ENCODE data around the gene SLC30A2.
"Not testable (repeated sequence)": the region's sequence is repeated elsewhere in the genome, so short reads cannot be mapped to it uniquely, and the experiment has no call there.

The SLC30A2 gene, protein sequence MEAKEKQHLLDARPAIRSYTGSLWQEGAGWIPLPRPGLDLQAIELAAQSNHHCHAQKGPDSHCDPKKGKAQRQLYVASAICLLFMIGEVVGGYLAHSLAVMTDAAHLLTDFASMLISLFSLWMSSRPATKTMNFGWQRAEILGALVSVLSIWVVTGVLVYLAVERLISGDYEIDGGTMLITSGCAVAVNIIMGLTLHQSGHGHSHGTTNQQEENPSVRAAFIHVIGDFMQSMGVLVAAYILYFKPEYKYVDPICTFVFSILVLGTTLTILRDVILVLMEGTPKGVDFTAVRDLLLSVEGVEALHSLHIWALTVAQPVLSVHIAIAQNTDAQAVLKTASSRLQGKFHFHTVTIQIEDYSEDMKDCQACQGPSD

DNA sequence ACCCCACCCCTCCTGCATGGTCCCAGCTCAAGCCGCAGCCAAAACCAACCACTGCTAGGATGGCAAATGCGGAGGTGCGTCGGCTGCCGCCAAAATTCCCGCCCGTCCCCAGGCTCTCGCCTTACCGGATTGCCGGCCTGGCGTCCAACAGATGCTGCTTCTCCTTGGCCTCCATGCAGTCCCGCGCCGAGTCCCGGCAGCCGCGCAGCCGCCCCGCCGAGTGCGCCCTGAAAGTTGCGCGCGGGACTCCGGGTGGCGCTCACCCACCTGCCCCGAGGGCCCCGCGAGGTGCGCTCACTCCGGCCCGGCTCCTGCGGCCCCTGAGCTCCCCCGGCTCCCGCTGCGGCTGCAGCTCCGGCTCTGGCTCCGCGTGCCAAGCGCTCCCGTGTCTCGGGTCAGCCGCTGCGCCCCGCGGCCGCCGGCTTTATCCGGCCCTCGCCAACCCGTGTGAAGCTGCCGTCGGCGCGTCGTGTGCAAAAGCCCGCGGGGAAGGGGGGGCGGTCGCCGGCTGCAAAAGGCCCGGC lies at the start of gene SLC30A2:
SLC30A2 (minus strand) TSS at position 397 of the 524 bp plus-strand sequence; CDS start at position 175, 222 bp downstream.
- no peak for DNase-seq

DNA sequence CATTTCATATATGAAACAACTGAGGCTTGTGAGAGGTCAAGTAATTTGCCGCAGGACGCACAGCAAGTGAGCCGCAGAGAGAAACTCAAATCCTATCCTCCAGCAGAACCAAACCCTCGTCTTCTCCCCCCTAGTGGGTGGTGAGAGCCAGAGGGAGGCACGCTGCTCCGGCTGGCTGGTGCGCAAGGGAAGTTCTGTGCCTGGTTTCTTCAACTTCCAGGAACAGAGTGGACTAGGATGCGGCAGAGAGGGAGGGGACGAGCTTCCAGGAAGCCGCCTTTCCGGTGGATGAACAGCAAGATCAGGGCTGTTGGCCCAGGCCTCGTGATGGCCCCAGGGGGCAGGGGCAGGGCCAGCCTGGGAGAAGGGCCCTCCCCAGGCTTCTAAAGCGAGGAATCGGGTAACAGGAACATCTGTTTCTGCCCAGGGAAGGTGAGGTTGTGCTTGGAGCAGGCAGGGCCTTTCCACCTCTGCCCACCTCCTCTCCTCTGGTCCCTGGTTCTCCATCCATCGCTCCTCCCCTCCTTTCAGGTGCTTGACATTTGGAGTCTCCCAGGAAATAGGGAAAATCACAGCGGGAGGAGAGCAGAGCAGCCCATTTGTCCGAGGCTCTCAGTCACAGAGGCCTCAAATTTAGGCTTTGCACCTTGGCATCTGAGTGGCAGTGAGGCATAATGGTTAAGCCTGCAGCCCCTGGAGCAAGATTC lies 48.9 kb upstream of the SLC30A2 start:
- no peak for DNase-seq

DNA sequence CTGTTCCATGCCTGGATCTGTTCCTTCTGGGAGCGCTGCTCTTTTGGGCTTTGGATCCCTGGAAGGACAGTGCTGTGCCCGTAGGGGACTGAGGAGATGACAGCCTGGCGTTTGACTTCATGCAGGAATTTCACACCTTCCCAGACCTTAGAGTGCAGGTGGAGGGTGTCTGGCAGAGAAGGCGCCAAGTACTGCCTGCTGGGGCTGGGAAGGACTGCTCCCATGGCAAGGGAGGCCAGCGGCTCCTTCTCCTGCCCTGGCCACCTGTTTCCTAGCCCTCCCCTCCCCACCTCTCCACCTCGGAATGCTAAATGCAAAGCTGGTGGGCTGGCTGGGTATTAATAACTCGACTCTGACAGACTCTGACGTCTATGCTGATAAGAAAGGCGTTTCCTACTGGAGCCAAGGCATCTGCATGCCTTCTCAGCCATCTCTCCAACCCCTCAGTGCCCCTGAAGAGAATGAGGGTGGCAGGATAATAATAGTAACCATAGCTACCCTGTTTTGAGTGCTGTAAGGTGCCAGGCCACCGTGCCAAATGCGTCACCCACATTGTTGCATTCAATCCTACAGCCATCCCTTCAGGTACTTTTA lies 48.3 kb upstream of the SLC30A2 start:
- DNase-seq: no peak

DNA sequence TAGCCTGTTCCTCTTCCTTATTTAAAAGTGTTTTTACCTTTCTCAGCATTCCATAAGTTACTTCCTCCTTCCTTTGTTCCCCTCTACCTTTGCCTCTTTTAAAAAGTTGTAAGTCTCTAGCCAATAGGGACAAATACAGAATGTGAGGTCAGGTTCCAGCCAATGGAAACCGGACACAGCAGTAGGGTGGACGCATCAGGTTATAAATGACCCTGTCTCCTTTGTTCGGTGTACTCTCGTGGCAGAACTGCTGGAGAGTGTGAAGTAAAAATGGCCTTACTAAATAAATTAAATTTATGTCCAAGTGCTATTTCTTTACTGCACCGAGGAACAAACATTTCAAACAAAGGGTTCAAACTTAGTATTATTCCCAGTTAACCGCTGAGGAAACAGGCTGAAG lies 47.7 kb upstream of the SLC30A2 start:
- not testable (repeated sequence) for DNase-seq

DNA sequence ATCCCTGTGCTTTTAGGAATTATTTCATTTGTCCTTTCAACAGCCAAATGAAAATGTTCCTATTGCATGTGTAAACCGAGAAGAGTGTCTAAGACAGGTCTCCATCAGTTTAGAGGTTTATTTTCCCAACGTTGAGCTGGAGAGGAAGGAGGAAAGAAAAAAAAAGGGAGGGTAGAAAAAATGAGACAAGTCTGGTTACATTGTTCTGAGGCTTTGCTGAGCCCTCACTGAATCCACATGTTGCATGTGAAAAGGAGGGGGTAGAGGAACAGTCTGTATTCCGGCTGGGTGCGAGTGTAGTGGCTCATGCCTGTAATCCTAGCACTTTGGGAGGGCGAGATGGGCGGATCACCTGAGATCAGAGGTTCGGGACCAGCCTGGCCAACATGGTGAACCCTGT lies 46.5 kb upstream of the SLC30A2 start:
- no peak for DNase-seq

DNA sequence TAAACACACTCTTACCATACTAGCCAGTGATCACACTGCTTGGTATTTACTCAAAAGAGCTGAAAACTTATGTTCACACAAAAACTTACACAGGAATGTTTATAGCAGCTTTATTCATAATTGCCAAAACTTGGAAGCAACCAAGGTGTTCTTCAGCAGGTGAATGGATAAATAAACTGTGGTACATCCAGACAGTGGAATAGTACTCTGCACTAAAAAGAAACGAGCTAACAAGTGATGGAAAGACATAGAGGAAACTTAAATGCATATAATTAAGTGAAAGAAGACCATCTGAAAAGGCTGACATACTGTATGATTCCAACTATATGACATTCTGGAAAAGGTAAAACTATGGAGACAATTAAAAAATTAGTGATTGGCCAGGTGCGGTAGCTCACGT lies 45.0 kb upstream of the SLC30A2 start:
- DNase-seq: no peak

DNA sequence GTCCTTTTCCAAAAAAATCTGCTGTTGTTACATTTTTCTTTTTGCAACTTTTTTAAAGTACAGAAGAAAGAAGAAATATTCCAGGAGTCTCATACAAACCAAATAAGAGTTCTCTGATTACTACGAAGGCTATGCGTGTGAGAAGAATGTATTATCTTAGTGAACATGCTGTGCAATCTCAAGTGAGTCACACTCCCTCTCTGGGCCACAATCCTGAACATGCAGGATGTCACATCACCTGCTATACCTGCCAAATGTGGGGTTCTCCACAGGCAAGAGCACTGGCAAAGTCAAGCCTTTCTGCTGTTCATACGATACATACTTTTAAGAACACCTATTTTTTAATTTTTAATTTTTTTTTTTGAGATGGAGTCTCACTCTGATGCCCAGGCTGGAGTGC lies 43.2 kb upstream of the SLC30A2 start:
- DNase-seq: no peak

DNA sequence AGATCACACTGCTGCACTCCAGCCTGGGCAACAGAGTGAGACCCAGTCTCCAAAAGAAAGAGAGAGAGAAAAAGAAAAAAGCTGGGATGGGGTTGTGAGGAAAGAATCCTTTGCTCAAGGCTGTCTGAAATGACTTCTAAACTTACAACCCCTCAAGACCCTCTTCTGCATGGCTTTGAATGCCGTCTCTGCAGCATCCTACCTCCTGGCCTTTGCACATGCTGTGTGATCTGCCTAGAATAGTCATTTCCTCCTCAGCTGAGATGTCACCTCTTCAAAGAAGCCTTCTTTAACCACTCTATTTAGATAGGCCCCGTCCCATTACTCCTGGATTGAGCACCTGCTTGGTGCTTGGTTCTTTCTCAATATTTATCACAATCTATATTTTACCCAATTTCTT lies 38.9 kb upstream of the SLC30A2 start:
- DNase-seq: no peak

DNA sequence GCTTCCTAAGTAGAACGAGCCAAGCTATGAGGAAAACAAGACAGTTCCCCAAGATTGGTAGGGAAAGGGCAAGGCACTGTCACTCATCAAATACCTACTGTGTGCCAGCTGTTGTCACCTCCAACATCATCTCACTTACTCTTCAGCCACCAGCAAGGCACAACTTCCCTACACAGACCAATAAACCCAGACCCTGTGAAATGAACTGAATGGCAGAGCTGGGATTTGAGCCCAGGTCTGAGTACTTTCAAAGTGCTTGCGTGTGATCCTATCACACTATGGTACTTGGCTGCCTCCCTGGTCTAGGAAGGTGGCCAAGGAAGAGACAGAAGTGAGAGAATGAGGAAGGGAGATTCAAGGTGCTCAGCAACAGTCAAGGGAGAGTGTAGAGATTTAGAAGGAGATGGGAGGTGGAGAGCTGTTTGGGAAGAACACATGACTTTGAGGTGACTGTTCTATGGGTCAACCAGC lies 38.2 kb upstream of the SLC30A2 start:
- DNase-seq: no peak

DNA sequence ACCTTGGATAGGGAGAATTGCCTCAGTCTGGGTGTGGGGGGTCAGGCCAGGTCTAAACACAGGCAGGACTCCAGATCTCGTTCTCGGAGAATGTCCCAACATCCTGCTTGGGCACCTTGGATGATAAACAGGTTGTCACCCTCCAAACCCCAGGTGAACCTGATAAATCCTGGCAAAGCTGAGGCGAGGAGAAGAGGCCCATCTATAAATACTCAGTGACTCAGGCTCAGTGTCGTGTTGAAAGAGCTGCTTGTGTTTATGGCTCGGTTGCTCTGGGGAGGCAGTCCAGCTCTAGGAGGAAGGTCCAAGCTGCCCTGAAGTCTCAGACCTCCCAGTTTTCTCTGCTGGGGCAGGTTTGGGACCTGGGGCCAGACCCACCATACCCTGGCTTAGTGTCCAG lies 37.3 kb upstream of the SLC30A2 start:
- no peak for DNase-seq

DNA sequence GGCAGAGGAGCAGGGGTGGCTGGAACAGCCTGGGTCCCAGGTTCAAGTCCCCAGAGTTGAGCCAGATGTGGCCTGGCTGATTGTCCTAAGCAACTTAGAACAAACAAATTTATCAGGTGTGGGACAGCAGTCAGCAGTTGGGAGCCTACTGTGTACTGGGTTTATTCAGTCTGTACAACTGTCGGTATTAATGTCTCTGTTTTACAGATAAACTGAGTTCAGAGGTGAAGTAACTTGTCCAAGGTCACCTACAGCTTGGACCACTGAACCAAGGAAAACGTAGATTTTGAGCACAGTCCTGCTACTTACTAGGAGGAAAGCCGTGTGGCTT lies 36.1 kb upstream of the SLC30A2 start:
- DNase-seq: no peak

DNA sequence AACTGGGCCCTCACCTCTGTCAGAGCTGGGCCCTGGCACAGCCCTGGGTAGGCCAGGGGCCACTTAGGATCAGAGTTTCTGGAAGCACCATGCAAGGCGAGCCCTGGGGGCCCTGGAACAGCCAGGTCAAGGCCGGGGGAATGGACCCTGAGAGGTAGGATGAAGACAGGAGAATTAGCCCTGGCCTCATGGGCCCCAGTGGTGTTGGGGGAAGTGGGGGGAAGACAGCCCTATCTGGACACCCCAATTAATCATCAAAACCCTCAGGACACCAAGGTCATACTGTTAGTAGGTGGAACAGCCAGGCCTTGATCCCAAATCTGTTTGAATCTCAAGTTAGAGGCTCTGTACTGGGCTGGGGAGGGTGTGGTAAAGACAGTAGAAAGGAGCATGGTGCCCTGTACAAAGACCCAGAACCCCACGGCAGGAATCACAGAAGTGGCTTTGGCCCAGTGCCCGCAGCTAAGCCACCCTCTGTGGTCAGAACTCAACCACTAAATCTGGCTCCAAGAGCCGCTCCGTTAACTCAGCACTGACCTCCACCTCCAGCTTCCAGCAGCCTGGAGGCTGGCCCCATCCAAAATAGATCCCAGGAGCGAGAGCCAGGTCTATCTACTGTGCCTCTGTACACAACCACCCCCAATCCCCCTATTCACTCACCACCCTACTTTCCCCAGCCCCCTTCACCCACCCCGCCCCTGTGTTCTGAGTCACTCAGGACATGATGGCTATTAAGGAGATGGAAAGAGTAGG lies 35.5 kb upstream of the SLC30A2 start:
- no peak for DNase-seq

DNA sequence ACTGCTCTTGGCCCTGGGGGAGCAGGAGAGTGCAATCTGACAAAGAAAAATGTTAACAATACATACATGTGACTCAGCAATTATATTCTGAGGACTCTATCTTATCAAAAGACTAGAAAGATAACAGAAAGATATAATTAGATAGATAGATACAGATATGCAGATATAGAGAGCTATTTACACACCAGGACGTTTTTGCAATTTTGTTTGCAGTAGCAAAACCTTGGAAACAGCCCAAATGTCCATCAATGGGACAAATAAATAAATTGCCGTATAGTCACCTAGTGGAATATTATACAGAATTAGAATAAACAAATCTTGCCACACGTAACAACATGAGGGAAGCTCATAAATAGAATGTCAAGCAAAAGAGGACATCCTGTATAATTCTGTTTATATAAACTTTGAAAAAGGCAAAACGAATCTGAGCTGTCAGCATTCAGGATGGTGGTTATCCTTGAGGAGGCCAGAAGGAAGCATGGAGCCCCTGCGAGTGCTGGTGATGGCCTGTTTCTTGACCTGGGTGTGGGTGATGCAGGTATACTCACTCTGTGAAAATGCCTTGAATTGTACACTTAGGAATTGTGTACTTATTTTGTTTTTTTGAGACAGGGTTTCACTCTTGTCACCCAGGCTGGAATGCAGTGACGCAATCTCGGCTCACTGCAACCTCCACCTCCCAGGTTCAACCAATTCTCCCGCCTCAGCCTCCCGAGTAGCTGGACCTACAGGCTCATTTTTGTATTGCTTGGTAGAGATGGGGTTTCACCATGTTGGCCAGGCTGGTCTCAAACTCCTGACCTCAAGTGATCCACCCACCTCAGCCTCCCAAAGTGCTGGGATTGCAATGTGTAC lies 34.3 kb upstream of the SLC30A2 start:
- DNase-seq: no peak

DNA sequence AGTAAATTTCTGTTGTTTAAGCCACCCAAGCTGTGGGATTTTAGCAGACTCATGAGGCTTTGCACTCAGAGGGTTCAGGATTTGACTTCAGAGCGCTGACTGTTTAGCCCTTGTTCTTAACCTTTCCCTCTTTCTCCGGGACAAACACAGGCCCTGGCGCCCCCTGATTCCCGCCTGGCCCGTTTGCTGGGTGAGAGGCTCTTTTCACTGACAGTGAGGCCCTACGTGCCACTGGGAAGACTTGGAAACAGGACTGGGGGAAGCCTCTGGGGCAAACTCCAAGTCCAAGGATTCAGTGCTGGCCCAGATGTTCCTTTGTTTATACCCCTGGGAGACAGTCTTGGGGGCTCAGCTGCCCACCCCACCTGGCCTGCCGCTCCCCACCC lies 33.3 kb upstream of the SLC30A2 start:
- DNase-seq: no peak

DNA sequence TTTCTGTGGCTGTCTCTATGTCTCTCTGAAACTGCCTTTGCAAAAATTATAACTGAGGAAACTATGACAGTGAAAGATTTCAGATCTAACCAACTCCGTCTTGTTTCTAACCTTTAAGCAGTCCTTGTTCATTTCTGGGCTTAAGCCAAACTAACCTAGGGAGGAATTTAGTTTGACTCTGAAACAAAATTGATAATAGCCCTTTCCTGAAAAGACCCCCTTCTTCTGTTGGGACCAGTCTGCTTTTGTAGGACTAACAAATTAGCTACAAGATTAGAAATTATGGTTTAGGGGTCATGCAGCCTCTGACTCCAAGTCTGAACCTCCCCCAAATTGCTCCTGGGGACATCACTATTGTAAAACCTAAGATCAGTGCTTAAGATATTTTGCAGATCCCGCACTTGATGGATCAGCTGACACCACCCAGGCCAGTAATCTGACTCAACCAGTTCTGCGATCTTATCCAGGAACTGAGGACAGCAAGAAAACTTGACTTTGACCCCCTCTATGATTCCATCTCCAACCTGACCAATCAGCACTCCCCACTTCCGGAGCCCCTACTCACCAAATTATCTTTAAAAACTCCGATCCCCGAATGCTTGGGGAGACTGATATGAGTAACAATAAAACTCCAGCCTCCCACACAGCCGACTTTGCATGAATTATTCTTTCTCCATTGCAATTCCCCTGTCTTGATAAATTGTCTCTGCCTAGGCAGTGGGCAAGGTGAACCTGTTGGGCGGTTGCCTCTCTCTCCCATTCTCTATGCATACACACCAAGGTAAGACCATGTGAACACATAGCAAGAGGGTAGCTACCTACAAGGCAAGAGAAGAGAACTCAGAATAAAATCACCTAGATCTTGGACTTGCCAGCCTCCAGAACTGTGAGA lies 32.6 kb upstream of the SLC30A2 start:
- no peak for DNase-seq

DNA sequence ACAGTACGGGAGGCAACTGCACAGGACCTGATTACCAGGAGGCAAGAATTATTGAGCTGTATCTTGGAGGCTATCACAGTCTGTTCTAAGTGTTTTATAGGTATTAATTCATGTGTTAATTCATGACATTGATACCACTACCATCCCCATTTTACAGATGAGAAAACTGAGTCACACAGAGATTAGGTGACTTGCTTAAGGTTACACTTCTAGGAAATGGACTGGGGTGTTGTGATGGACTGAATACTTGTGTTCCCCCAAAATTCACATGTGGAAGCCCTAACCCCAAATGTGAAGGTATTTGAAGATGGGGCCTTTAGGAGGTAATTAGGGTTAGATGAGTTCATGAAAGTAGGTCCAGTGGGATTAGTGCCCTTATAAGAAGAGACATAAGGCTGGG lies 31.6 kb upstream of the SLC30A2 start:
- no peak for DNase-seq

DNA sequence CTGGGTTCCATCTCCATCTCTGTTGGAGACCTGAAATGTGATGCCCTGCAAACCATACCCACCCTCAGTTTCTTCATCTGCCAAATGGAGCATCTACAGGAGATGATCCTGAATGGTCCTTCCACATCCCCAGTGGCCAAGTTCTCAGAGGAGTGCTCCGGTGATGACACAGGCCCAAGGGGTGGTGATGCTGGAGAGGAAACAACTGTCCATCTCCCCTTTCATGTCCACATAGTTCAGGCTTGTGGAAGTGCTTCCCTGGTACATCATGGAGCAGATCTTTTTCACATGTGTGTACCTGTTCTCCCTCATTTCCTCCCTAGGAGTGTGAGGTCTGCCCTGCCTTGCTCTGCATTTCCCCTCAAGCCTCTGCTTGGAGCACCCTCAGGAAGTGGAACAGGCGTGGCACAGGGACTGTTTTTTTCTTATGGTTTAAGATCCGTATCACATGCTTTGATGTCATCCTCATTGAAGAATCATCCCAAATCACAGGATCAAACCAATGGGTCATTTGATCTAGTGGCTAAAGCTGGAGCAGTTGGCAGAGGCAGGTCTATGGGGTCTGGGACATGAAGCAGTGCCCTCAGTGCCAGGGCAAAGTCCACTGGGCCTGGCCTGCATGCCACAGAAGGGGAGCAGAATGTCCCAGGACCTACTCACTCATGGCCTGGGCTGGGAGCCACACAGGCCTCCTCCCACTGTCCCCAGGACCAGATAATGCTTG lies 29.7 kb upstream of the SLC30A2 start:
- no peak for DNase-seq

DNA sequence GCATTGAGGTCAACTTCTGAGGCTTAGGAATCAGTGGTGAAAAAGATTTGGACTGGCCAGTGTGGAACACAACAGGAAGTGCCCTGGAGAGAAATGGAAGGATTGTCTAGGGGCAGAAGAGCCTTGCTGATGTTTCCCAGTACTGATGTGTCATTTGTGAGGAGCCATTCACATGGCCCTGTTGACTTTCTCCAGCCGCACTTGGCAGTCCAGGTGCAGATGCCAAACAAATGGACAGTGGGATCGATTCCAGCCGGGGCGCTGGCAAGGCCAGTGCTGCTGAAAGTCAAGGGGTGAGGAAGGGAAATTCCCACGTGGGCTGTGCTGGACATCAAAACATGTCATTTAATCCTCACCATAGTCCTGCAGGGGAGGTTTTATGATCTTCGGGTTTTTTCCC lies 26.4 kb upstream of the SLC30A2 start:
- no peak for DNase-seq

DNA sequence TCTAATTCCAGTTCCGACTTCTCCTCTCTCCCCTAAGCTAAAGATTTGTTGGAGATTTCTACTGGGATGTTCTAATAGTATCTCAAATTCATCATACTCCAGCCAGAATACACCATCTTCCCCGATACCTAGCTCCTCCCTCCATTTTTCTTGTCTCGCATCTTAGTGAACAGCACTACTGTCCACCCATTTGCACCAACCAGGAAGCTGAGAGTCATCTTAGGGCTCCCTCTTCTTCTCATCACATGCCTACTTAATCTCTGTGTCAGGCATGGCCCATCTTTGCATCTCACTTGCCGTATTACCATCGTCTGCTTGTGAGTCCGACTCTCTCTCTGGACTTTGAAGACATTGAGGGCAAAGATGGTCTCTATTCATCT lies 25.0 kb upstream of the SLC30A2 start:
- DNase-seq: no peak

DNA sequence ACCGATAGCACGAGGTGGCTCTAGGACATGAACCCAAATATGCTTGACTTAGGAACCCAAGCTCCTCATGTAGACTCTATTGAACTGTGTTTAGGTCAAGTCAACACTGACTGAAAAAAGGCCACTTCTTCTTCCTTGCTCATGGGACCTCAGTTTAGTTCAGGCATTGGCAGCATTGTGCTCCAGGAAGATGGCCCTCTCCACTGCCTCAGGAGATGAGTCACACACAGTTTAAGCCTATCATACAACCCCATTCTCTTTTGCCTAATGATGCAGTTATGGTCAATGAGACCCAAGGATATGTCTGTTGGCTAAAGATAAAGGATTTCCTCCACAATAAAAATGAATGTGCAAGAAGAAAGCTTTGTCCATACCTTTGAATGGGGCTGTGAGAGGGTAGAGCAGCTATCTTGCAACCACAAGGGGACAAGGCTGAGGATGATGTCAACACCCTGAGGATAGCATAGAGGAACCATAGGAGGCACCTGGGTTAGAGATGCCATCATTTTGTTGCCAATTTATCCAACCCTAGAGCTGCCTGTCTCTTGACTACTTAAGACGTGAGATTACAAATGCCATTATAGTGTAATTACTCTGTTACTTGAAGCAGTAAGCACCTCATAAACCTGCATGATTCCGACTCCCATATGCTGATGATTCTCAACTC lies 24.5 kb upstream of the SLC30A2 start:
- DNase-seq: no peak
